Keratinocyte (primary cell): Measurements from ENCODE around the gene KMT2A. TPM values are rescaled to one million over a fixed set of nuclear protein-coding genes. Genes with fewer than 3 reads are reported as not detected.
"Not testable (repeated sequence)": the region's sequence is repeated elsewhere in the genome, so short reads cannot be mapped to it uniquely, and the experiment has no call there.

Source experiments
- DNase-seq: peaks from one replicate; pipeline ENCODE4 v3.0.0-alpha.2; 2011; ENCODE audit warnings: low read depth, missing footprints, low spot score
- FAIRE-seq: peaks from 2 replicates; lab custom pipeline; 2011; peaks lifted over from hg19 to GRCh38; lab: Jason Lieb, UNC
- H2AFZ ChIP-seq: 2 replicates; pipeline ENCODE4 v1.6.0; 2012; ENCODE audit warnings: low read length, control low read depth, inconsistent platforms; ENCODE audit not compliant: control insufficient read depth
- H3K27ac ChIP-seq: 2 replicates; pipeline ENCODE4 v1.5.1; 2011; ENCODE audit warnings: low read length; ENCODE audit not compliant: control insufficient read depth, insufficient read depth
- H3K27me3 ChIP-seq: 3 replicates; pipeline ENCODE4 v1.6.0; 2011; ENCODE audit warnings: low read length; ENCODE audit not compliant: control insufficient read depth, insufficient read depth; ENCODE audit errors: extremely low read depth
- H3K36me3 ChIP-seq, 2 experiments: 2 replicates in 1 of 2; 3 replicates in 1 of 2; pipeline ENCODE4 v1.5.1; 2011; ENCODE audit warnings: low read length in 2 of 2, mild to moderate bottlenecking in 1 of 2; ENCODE audit not compliant: control insufficient read depth in 2 of 2, insufficient read depth in 2 of 2; ENCODE audit errors: extremely low read depth in 1 of 2
- H3K4me1 ChIP-seq: 3 replicates; pipeline ENCODE4 v1.5.1; 2011; ENCODE audit warnings: low read length; ENCODE audit not compliant: control insufficient read depth, insufficient read depth; ENCODE audit errors: extremely low read depth
- H3K4me2 ChIP-seq: 3 replicates; pipeline ENCODE4 v1.6.0; 2011; ENCODE audit warnings: low read depth, low read length; ENCODE audit not compliant: control insufficient read depth, insufficient read depth; ENCODE audit errors: extremely low read depth
- H3K4me3 ChIP-seq, 3 experiments: fragments of 200-600 bp in 1 of 3; sonication (generic) in 1 of 3; 2 replicates in 2 of 3; 3 replicates in 1 of 3; pipeline ENCODE4 v1.5.1; 2011 to 2016; ENCODE audit warnings: low read length in 3 of 3, mild to moderate bottlenecking in 3 of 3, control low read depth in 2 of 3, inconsistent platforms in 1 of 3, low read depth in 1 of 3, mixed read lengths in 1 of 3, mixed run types in 1 of 3, moderate library complexity in 1 of 3; ENCODE audit not compliant: control insufficient read depth in 2 of 3, insufficient read depth in 2 of 3; ENCODE audit errors: extremely low read depth in 1 of 3
- H3K79me2 ChIP-seq: 2 replicates; pipeline ENCODE4 v1.6.0; 2012; ENCODE audit warnings: low read length; ENCODE audit not compliant: control insufficient read depth, insufficient read depth
- H3K9ac ChIP-seq: 3 replicates; pipeline ENCODE4 v1.6.0; 2011; ENCODE audit warnings: low read length; ENCODE audit not compliant: control insufficient read depth, insufficient read depth; ENCODE audit errors: extremely low read depth
- H3K9me1 ChIP-seq: 3 replicates; pipeline ENCODE4 v1.6.0; 2011; ENCODE audit warnings: low read length; ENCODE audit not compliant: control insufficient read depth, insufficient read depth; ENCODE audit errors: extremely low read depth
- H3K9me3 ChIP-seq: 2 replicates; pipeline ENCODE4 v1.5.1; 2012; ENCODE audit warnings: low read depth, low read length; ENCODE audit not compliant: control insufficient read depth
- H4K20me1 ChIP-seq: 3 replicates; pipeline ENCODE4 v1.6.0; 2011; ENCODE audit warnings: low read length; ENCODE audit not compliant: control insufficient read depth, insufficient read depth; ENCODE audit errors: extremely low read depth
- CTCF ChIP-seq, 3 experiments: IDR thresholded peaks in 1 of 3; conservative IDR thresholded peaks in 1 of 3; optimal IDR thresholded peaks in 1 of 3; 2 replicates in 2 of 3; 3 replicates in 1 of 3; pipeline versions ENCODE3 to v1.5.1; 2011; ENCODE audit warnings: low read length in 3 of 3, mild to moderate bottlenecking in 3 of 3, moderate library complexity in 2 of 3, control low read depth in 1 of 3, inconsistent platforms in 1 of 3; ENCODE audit not compliant: insufficient read depth in 2 of 3; ENCODE audit errors: extremely low read depth in 1 of 3
- EZH2 ChIP-seq: IDR thresholded peaks from one replicate; pipeline ENCODE4 v1.6.1; 2012; ENCODE audit warnings: inconsistent platforms, mild to moderate bottlenecking, low read length, moderate library complexity
- dilution Hi-C: fragments of 300-500 bp; cut with MboI; formaldehyde crosslinking; loops from one replicate; pipeline ENCODE4 v1.7.0; 2020; ENCODE audit warnings: low sequenced_read_pairs; ENCODE audit not compliant: extremely low pct_ligation_motif_present
- polyA plus RNA-seq, 5 experiments: library from polyadenylated mRNA; depleted of rRNA in 3 of 5; stranded (reverse) in 3 of 5; stranded (forward) in 1 of 5; unstranded in 1 of 5; fragments of >200 nt; gene quantifications; 1 replicate in 1 of 5; 2 replicates in 3 of 5; 3 replicates in 1 of 5; pipeline versions ENCODE4 v1.2.1 to v1.2.3, GENCODE V29; 2011 to 2012; ENCODE audit warnings: missing spikeins in 2 of 5, low read depth in 1 of 5, low replicate concordance in 1 of 5

KMT2A gene
- polyA plus RNA-seq, 1 donor (not counting 4 experiments of a cell fraction or from before 2014, with no cell fraction given) = 11.7 TPM

- H3K4me3 ChIP-seq = no peak overlapping the region
- H3K79me2 ChIP-seq = peaks cover 71% of the 10 kb centered on the region
- peaks cover 0 to 5% of the 10 kb centered on the region in 2 experiments for H3K36me3 ChIP-seq
- no peak overlapping the region for H3K4me2 ChIP-seq
- DNase-seq (no peak), FAIRE-seq (no peak)
- dilution Hi-C loops = no loop called here
- H4K20me1 ChIP-seq = no peaks in the 10 kb centered on the region
- peaks cover 7% of the 10 kb centered on the region for H3K4me1 ChIP-seq
- no peaks in the 10 kb centered on the region for H3K9me3 ChIP-seq
- TF ChIP-seq EZH2 (no peak), CTCF (optimal IDR thresholded peaks at IDR 0.05 in 1 of 3, IDR thresholded peaks at IDR 0.05 in 1 of 3, conservative IDR thresholded peaks at IDR 0.05 in 1 of 3; ENCODE audit: extremely low read depth in 1 of 3, insufficient read depth in 2 of 3, low read length in 3 of 3) (no peak)
- H2AFZ ChIP-seq = no peak overlapping the region
- H3K27ac ChIP-seq = no peak overlapping the region
- no peaks in the 10 kb centered on the region for H3K27me3 ChIP-seq
- peaks cover 6% of the 10 kb centered on the region for H3K9me1 ChIP-seq
- no peak overlapping the region for H3K9ac ChIP-seq
These were observed 14.2 kb downstream of the KMT2A start for GRCh38 chr11:118450451-118450850.

DNA sequence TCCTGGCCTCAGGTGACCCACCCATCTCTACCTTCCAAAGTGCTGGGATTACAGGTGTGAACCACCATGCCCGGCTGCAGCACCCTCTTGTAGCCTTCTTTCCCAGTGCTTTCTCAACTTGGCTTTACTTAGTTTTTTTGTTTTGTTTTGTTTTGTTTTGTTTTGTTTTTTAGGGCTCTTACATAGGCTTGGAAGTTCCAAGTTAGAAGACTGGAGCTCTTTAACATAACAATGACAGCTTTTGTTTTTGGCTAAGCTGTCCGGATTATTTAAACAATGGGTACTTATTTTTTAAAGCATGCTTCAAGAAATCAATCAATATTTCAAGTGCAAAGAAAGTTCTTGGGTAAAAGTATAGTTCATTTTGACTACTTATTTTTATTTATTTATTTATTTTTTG, 25.9 kb downstream of the KMT2A start:
- Histone ChIP-seq H3K9me1 (no peaks in the 10 kb centered on the region), H3K27ac (no peak overlapping the region), H3K4me3 (no peak overlapping the region), H3K4me1 (no peaks in the 10 kb centered on the region), H3K27me3 (no peaks in the 10 kb centered on the region), H3K79me2 (peaks cover 41% of the 10 kb centered on the region), H4K20me1 (no peaks in the 10 kb centered on the region), H2AFZ (no peak overlapping the region), H3K9ac (no peak overlapping the region), H3K9me3 (no peaks in the 10 kb centered on the region), H3K4me2 (no peak overlapping the region), H3K36me3 (no peaks in the 10 kb centered on the region)
- dilution Hi-C loops = no loop called here
- DNase-seq (no peak), FAIRE-seq (no peak)
- TF ChIP-seq CTCF (optimal IDR thresholded peaks at IDR 0.05 in 1 of 3, IDR thresholded peaks at IDR 0.05 in 1 of 3, conservative IDR thresholded peaks at IDR 0.05 in 1 of 3; ENCODE audit: extremely low read depth in 1 of 3, insufficient read depth in 2 of 3, low read length in 3 of 3) (no peak), EZH2 (no peak)

- H3K27ac ChIP-seq, H3K9ac ChIP-seq, H3K9me1 ChIP-seq, H3K4me3 ChIP-seq, H4K20me1 ChIP-seq, dilution Hi-C loops, H3K4me2 ChIP-seq, DNase-seq, H2AFZ ChIP-seq, H3K27me3 ChIP-seq, H3K4me1 ChIP-seq, H3K9me3 ChIP-seq, FAIRE-seq: not testable (repeated sequence)
- Histone ChIP-seq H3K79me2 (peaks cover 18% of the 10 kb centered on the region), H3K36me3 (peaks cover 6 to 14% of the 10 kb centered on the region in 2 experiments)
These were observed 32.7 kb downstream of the KMT2A start for GRCh38 chr11:118468968-118469367.
